WTC11 (cell line): ENCODE results near the gene RAI1. TPM values are rescaled to one million over a fixed set of nuclear protein-coding genes. Genes with fewer than 3 reads are reported as not detected.
A peak's percentile ranks its signal among the peaks of the same experiment; 100 is the strongest.

Experiments
- ATAC-seq: fragments of 200-7000 bp; cut with Tn5 transposase; 2 replicates; pipeline ENCODE4 v1.10.0; 2021; ENCODE audit warnings: mild to moderate bottlenecking, moderate library complexity
- CTCF ChIA-PET: fragments of 300-600 bp; sonication (Branson Sonifier 250); formaldehyde crosslinking; loops from one replicate; lab custom pipeline; 2021; ENCODE audit warnings: antibody characterized with exemption; lab: Charles Lee
- POLR2A ChIA-PET: fragments of 350-600 bp; sonication (Branson Sonifier 250); formaldehyde crosslinking; loops from one replicate; lab custom pipeline; 2021; ENCODE audit warnings: antibody characterized with exemption; lab: Charles Lee
- DNase-seq: peaks from one replicate; pipeline ENCODE4 v3.0.0; 2021; ENCODE audit warnings: low spot score
- H3K27ac Mint-ChIP-seq: 2 replicates; pipeline ENCODE4 v1.8.0; 2021; ENCODE audit warnings: mixed read lengths
- H3K27me3 Mint-ChIP-seq: 2 replicates; pipeline ENCODE4 v1.8.0; 2021; ENCODE audit warnings: low read depth, mild to moderate bottlenecking, moderate library complexity, mixed read lengths
- H3K36me3 Mint-ChIP-seq: 2 replicates; pipeline ENCODE4 v1.8.0; 2021; ENCODE audit warnings: mixed read lengths
- H3K4me1 Mint-ChIP-seq: 2 replicates; pipeline ENCODE4 v1.8.0; 2022; ENCODE audit warnings: mixed read lengths
- H3K4me3 Mint-ChIP-seq: 2 replicates; pipeline ENCODE4 v1.8.0; 2021; ENCODE audit warnings: mild to moderate bottlenecking, moderate library complexity, mixed read lengths
- H3K9me3 Mint-ChIP-seq: 2 replicates; pipeline ENCODE4 v1.8.0; 2021; ENCODE audit warnings: mixed read lengths
- EMX1 ChIP-seq: fragments of 250-450 bp; sonication (Bioruptor Pico); IDR thresholded peaks from 2 replicates; pipeline ENCODE4 v1.8.0; 2021; ENCODE audit warnings: mild to moderate bottlenecking
- GABPB1 ChIP-seq: sonication (generic); formaldehyde crosslinking; IDR thresholded peaks from 2 replicates; pipeline ENCODE4 v1.8.1; 2023; ENCODE audit warnings: mild to moderate bottlenecking, missing genetic modification reagents
- GRHL2 ChIP-seq: fragments of 250-450 bp; sonication (Bioruptor Pico); IDR thresholded peaks from 2 replicates; pipeline ENCODE4 v1.8.0; 2022; ENCODE audit warnings: mild to moderate bottlenecking, moderate library complexity; ENCODE audit not compliant: insufficient replicate concordance, severe bottlenecking
- GTF2I ChIP-seq: fragments of 250-450 bp; sonication (Bioruptor Pico); conservative IDR thresholded peaks from 2 replicates; pipeline ENCODE4 v1.4.0; 2021; ENCODE audit warnings: mild to moderate bottlenecking
- HMGA2 ChIP-seq: fragments of 250-450 bp; sonication (Bioruptor Pico); IDR thresholded peaks from 2 replicates; pipeline ENCODE4 v1.4.0; 2021; ENCODE audit warnings: mild to moderate bottlenecking, moderate library complexity
- HMGXB4 ChIP-seq: sonication (generic); formaldehyde crosslinking; IDR thresholded peaks from 2 replicates; pipeline ENCODE4 v1.8.1; 2023; ENCODE audit warnings: mild to moderate bottlenecking, moderate library complexity, missing genetic modification reagents
- NFE2L1 ChIP-seq: sonication (generic); formaldehyde crosslinking; IDR thresholded peaks from 2 replicates; pipeline ENCODE4 v1.8.1; 2023; ENCODE audit warnings: missing genetic modification reagents
- TEAD1 ChIP-seq: sonication (generic); formaldehyde crosslinking; IDR thresholded peaks from 2 replicates; pipeline ENCODE4 v1.8.0; 2022; ENCODE audit warnings: mild to moderate bottlenecking, missing genetic modification reagents
- ZBTB21 ChIP-seq: sonication (generic); formaldehyde crosslinking; IDR thresholded peaks from 2 replicates; pipeline ENCODE4 v1.8.1; 2023; ENCODE audit warnings: mild to moderate bottlenecking, missing genetic modification reagents, borderline replicate concordance
- ZMAT4 ChIP-seq: fragments of 250-450 bp; sonication (Bioruptor Pico); IDR thresholded peaks from 2 replicates; pipeline ENCODE4 v1.9.0; 2021; ENCODE audit warnings: mild to moderate bottlenecking
- ZNF263 ChIP-seq: sonication (generic); formaldehyde crosslinking; IDR thresholded peaks from 2 replicates; pipeline ENCODE4 v1.8.1; 2022; ENCODE audit warnings: low read depth, mild to moderate bottlenecking, moderate library complexity, missing genetic modification reagents
- ZNF281 ChIP-seq: sonication (generic); formaldehyde crosslinking; IDR thresholded peaks from 2 replicates; pipeline ENCODE4 v1.8.0; 2023; ENCODE audit warnings: mild to moderate bottlenecking, missing genetic modification reagents
- ZNF396 ChIP-seq: fragments of 250-450 bp; sonication (Bioruptor Pico); IDR thresholded peaks from 2 replicates; pipeline ENCODE4 v1.8.0; 2021; ENCODE audit warnings: mild to moderate bottlenecking, moderate library complexity, borderline replicate concordance
- ZNF671 ChIP-seq: fragments of 250-450 bp; sonication (Bioruptor Pico); IDR thresholded peaks from 2 replicates; pipeline ENCODE4 v1.8.0; 2021; ENCODE audit warnings: mild to moderate bottlenecking
- total RNA-seq: library from RNA; stranded (reverse); gene quantifications from 3 replicates; pipeline ENCODE4 v1.2.3, GENCODE V29; 2021
- TF ChIP-seq, protein P1 (sequence below): sonication (generic); formaldehyde crosslinking; IDR thresholded peaks from 2 replicates; pipeline ENCODE4 v1.8.1; 2022; ENCODE audit warnings: low read depth, mild to moderate bottlenecking, moderate library complexity, missing genetic modification reagents, borderline replicate concordance
- TF ChIP-seq, protein P2 (sequence below): fragments of 250-450 bp; sonication (Bioruptor Pico); IDR thresholded peaks from 2 replicates; pipeline ENCODE4 v1.9.0; 2021; ENCODE audit warnings: moderate library complexity, mild to moderate bottlenecking, inconsistent platforms, borderline replicate concordance

RAI1 gene
- total RNA-seq, 1 experiment from 2014 or later, result 12.7 TPM

GRCh38 chr17:17726458-17727060, 45.3 kb downstream of the RAI1 start:
- DNase-seq (no peak), ATAC-seq (no peak)
- CTCF ChIA-PET, result interaction anchor here (0.9 to 1.8 kb wide), 4 partner anchors 13 to 55 kb away, joined by 3 to 10 read pairs (median 4); no protein-coding TSS in a partner anchor
- Mint-ChIP-seq H3K4me1 (peaks cover 51% of the 10 kb centered on the region), H3K9me3 (no peaks in the 10 kb centered on the region), H3K27me3 (peaks cover 88% of the 10 kb centered on the region)
- TF ChIP-seq NFE2L1 (no peak), TEAD1 (CRISPR knock-in tag) (no peak), ZNF671 (CRISPR knock-in tag) (no peak), HMGA2 (CRISPR knock-in tag) (no peak), GABPB1 (no peak), GRHL2 (CRISPR knock-in tag) (no peak), ZBTB21 (no peak), ZNF281 (CRISPR knock-in tag) (no peak), EMX1 (no peak), ZMAT4 (no peak), ZNF263 (CRISPR knock-in tag) (no peak), HMGXB4 (no peak)
- TF ChIP-seq, protein P1, sequence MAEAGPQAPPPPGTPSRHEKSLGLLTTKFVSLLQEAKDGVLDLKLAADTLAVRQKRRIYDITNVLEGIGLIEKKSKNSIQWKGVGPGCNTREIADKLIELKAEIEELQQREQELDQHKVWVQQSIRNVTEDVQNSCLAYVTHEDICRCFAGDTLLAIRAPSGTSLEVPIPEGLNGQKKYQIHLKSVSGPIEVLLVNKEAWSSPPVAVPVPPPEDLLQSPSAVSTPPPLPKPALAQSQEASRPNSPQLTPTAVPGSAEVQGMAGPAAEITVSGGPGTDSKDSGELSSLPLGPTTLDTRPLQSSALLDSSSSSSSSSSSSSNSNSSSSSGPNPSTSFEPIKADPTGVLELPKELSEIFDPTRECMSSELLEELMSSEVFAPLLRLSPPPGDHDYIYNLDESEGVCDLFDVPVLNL (CRISPR knock-in tag), result no peak
- TF ChIP-seq, protein P2, sequence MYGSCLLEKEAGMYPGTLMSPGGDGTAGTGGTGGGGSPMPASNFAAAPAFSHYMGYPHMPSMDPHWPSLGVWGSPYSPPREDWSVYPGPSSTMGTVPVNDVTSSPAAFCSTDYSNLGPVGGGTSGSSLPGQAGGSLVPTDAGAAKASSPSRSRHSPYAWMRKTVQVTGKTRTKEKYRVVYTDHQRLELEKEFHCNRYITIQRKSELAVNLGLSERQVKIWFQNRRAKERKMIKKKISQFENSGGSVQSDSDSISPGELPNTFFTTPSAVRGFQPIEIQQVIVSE (CRISPR knock-in tag), result no peak
- TF ChIP-seq, all 79 proteins: peak for 0
- POLR2A ChIA-PET, result no interaction called here
- no peaks in the 10 kb centered on the region for H3K36me3 Mint-ChIP-seq
- H3K27ac Mint-ChIP-seq, result no peak overlapping the region
- H3K4me3 Mint-ChIP-seq, result no peak overlapping the region

GRCh38 chr17:17727111-17727659, 45.9 kb downstream of the RAI1 start:
- Mint-ChIP-seq H3K4me3 (no peak overlapping the region), H3K27ac (no peak overlapping the region), H3K36me3 (no peaks in the 10 kb centered on the region), H3K4me1 (peaks cover 46% of the 10 kb centered on the region), H3K9me3 (no peaks in the 10 kb centered on the region), H3K27me3 (peaks cover 82% of the 10 kb centered on the region)
- CTCF ChIA-PET, result interaction anchor here (0.5 to 1.6 kb wide), 4 partner anchors 22 to 253 kb away, joined by 3 to 5 read pairs (median 4); no protein-coding TSS in a partner anchor
- POLR2A ChIA-PET, result no interaction called here
- ATAC-seq (no peak), DNase-seq (no peak)
- peak; percentile 74; the same call in 1 of the 2 replicates for TF ChIP-seq GTF2I (CRISPR knock-in tag)
- TF ChIP-seq ZNF396 (CRISPR knock-in tag), result no peak
- TF ChIP-seq, all 79 proteins: peak for 1
